Fibroblast of the aortic adventitia (primary cell): Measurements from ENCODE around the gene SLC4A11. TPM values are rescaled to one million over a fixed set of nuclear protein-coding genes. Genes with fewer than 3 reads are reported as not detected.

ENCODE experiments used
- DNase-seq: peaks from one replicate; pipeline ENCODE4 v3.0.0-alpha.2; 2010; ENCODE audit warnings: low read depth
- H3K4me3 ChIP-seq: 2 replicates; pipeline ENCODE4 v1.5.1; 2011; ENCODE audit warnings: low read depth, mild to moderate bottlenecking, control low read depth, low read length, moderate library complexity
- total RNA-seq: library from RNA; depleted of rRNA; stranded (reverse); fragments of >200 nt; gene quantifications from 2 replicates; pipeline ENCODE4 v1.2.3, GENCODE V29; 2012; ENCODE audit warnings: low replicate concordance
- TF ChIP-seq, protein P1 (sequence below): IDR thresholded peaks from 2 replicates; pipeline ENCODE4 v1.5.1; 2011; ENCODE audit warnings: mild to moderate bottlenecking, low read length, control low read depth, inconsistent platforms; ENCODE audit not compliant: insufficient read depth

The SLC4A11 gene
- total RNA-seq, 1 donor, result 0.63 TPM

- peak; percentile 32 for DNase-seq
- TF ChIP-seq, protein P1, sequence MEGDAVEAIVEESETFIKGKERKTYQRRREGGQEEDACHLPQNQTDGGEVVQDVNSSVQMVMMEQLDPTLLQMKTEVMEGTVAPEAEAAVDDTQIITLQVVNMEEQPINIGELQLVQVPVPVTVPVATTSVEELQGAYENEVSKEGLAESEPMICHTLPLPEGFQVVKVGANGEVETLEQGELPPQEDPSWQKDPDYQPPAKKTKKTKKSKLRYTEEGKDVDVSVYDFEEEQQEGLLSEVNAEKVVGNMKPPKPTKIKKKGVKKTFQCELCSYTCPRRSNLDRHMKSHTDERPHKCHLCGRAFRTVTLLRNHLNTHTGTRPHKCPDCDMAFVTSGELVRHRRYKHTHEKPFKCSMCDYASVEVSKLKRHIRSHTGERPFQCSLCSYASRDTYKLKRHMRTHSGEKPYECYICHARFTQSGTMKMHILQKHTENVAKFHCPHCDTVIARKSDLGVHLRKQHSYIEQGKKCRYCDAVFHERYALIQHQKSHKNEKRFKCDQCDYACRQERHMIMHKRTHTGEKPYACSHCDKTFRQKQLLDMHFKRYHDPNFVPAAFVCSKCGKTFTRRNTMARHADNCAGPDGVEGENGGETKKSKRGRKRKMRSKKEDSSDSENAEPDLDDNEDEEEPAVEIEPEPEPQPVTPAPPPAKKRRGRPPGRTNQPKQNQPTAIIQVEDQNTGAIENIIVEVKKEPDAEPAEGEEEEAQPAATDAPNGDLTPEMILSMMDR, result no peak
- H3K4me3 ChIP-seq, result peak overlapping the region; percentile 79
Measured at GRCh38 chr20:3203315-3204123, 35.5 kb downstream of the SLC4A11 start.

DNA sequence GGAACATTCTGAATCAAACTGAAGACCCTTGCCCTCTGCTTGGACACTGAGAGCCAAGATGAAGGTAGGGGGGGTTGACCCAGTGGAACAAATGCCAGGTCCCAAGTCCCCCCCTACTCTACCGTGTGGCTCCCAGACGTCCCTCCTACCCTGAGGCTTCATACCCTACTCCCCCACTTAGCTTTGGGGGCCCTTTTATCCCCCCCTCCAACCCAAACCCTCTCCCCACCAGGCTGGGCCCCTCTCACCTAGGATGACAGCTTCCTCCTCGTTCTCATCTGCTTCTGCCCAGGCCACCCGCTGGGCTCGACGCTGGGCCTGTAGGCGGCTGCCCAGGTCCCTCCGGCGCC, 36.0 kb downstream of the SLC4A11 start:
- peak overlapping the region; percentile 79 for H3K4me3 ChIP-seq
- TF ChIP-seq, protein P1, result no peak
- DNase-seq, result no peak

GRCh38 chr20:3199976-3200755, 38.8 kb downstream of the SLC4A11 start:
- TF ChIP-seq, protein P1, result no peak
- H3K4me3 ChIP-seq, result no peak overlapping the region
- no peak for DNase-seq

DNA sequence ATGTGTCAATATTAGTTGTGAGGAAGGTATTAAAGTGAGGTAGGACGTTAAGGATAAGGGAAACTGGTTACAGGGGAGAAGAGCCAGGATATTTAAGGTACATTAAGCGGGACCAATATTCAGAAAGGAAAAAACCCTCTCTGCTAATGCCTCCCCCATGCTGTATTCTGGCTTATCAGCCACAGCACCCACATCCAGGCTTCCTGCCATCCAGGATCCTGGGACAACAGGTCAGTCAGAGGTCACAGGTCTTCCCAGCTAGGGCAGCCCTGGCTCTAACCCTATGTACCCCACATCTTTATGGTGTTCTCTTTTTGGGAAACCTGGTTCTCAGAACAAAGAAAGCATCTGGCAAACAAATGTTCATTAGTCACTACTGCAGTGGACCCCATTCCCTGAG, 39.8 kb downstream of the SLC4A11 start:
- no peak for DNase-seq
- H3K4me3 ChIP-seq, result no peak overlapping the region
- TF ChIP-seq, protein P1, result no peak

- DNase-seq, result no peak
Measured at GRCh38 chr20:3195590-3196237, 43.3 kb downstream of the SLC4A11 start.

DNA sequence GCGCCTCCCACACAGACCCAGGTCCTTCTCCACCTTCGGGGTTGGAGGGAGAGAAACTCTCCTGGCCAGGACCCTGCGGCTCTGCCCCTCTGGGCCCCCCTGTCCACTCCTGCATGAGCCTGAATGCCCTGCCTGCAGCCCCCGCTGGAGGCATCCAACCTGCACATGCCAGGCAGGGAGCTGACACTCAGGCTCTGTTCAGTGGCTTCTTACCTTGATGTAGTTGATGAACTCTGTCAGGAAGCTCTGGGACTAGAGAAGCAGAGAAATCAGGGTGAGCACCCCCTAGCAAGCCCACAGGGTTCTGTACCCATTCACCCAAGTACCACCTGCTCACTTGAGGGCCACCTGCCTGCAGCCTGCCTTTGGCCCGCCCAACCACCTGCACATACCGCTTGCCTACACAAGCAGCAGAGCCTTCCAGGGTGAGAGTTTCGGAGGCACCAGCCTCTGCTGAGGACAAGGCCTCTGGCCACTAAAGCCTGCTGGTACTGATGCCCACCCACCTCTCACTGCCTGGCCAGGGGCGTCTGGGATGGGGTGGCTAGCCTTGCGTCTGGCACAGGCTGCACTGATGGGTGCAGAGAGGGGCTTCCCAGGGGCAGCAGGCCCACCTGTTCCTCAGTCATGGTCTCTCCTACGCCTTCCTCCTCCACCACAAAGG, 44.2 kb downstream of the SLC4A11 start:
- TF ChIP-seq, protein P1, result no peak

More at GRCh38 chr20:3195590-3196237, 43.3 kb downstream of the SLC4A11 start:
- H3K4me3 ChIP-seq, result no peak overlapping the region
- TF ChIP-seq, protein P1, result no peak

More for the DNA sequence above, 44.2 kb downstream of the SLC4A11 start:
- DNase-seq, result no peak
- no peak overlapping the region for H3K4me3 ChIP-seq
